Spleen (tissue), 7 donors: ENCODE measurements around the gene PPT2.
"Not testable (repeated sequence)": the region's sequence is repeated elsewhere in the genome, so short reads cannot be mapped to it uniquely, and the experiment has no call there.

Experiments used
- POLR2A ChIP-seq, 3 donors: fragments of 450-650 bp; IDR thresholded peaks; one replicate each; pipeline ENCODE4 v1.5.1; 2017; ENCODE audit warnings: antibody characterized with exemption in 3 of 3, mild to moderate bottlenecking in 1 of 3
- POLR2AphosphoS5 ChIP-seq, 3 donors: sonication (generic); formaldehyde crosslinking; IDR thresholded peaks; one replicate each; pipeline ENCODE4 v1.5.1; 2017; ENCODE audit warnings: antibody characterized with exemption in 3 of 3
- TF ChIP-seq, protein P1 (sequence below), 11 experiments: fragments of 200-600 bp in 7 of 11; fragments of 450-650 bp in 4 of 11; sonication (generic) in 4 of 11; IDR thresholded peaks in 8 of 11; conservative IDR thresholded peaks in 3 of 11; 1 replicate in 7 of 11; 2 replicates in 4 of 11; pipeline versions ENCODE4 v1.4.0 to v1.8.0; 2016 to 2021; ENCODE audit warnings: antibody characterized with exemption in 11 of 11, inconsistent platforms in 4 of 11, mild to moderate bottlenecking in 1 of 11
- donor health status: DM: no; HTN: no; CAD: no; lungs with moderate emphysema.
- donor health status: DM: no; HTN: no; CAD: no.
- donor health status: DM: no; HTN: no; CAD: no.

DNA sequence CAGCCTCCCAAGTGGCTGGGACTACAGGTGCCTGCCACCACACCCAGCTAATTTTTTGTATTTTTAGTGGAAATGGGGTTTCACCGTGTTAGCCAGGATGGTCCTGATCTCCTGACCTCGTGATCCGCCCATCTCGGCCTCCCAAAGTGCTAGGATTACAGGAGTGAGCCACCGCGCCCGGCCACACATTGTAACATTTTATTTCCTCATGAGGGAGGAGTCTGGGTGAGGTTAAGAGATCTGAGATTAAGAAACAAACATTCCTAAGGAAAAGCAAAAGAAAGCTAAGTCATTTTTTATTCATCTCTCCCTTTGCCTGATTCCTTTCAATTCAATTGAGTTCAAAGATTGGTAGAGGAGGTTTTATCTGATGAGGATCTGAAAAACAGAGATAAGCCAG lies 9.7 kb upstream of the PPT2 start:
- TF ChIP-seq, protein P1, sequence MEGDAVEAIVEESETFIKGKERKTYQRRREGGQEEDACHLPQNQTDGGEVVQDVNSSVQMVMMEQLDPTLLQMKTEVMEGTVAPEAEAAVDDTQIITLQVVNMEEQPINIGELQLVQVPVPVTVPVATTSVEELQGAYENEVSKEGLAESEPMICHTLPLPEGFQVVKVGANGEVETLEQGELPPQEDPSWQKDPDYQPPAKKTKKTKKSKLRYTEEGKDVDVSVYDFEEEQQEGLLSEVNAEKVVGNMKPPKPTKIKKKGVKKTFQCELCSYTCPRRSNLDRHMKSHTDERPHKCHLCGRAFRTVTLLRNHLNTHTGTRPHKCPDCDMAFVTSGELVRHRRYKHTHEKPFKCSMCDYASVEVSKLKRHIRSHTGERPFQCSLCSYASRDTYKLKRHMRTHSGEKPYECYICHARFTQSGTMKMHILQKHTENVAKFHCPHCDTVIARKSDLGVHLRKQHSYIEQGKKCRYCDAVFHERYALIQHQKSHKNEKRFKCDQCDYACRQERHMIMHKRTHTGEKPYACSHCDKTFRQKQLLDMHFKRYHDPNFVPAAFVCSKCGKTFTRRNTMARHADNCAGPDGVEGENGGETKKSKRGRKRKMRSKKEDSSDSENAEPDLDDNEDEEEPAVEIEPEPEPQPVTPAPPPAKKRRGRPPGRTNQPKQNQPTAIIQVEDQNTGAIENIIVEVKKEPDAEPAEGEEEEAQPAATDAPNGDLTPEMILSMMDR (IDR thresholded peaks at IDR 0.05 in 8 of 11, conservative IDR thresholded peaks at IDR 0.05 in 3 of 11), result not testable (repeated sequence)
- not testable (repeated sequence) for TF ChIP-seq POLR2A, POLR2AphosphoS5 (IDR thresholded peaks at IDR 0.05)
